Right lobe of liver (tissue), 6 donors: ENCODE measurements around the gene TMLHE. TPM values are rescaled to one million over a fixed set of nuclear protein-coding genes. Genes with fewer than 3 reads are reported as not detected.
"Not testable (repeated sequence)": the region's sequence is repeated elsewhere in the genome, so short reads cannot be mapped to it uniquely, and the experiment has no call there.

Experiments used
- ATAC-seq, 4 donors: fragments of 200-7000 bp; cut with Tn5 transposase; one replicate each; pipeline ENCODE4 v1.9.1; 2020; ENCODE audit warnings: mild to moderate bottlenecking in 4 of 4, moderate library complexity in 4 of 4
- DNase-seq, 3 donors: peaks; one replicate each; pipeline ENCODE4 v3.0.0-alpha.2; 2020
- H3K27ac ChIP-seq, 3 donors: fragments of 200-600 bp; one replicate each; pipeline ENCODE4 v1.8.0; 2022
- H3K27me3 ChIP-seq, 2 donors: fragments of 200-600 bp; one replicate each; pipeline ENCODE4 v1.8.0; 2022
- H3K36me3 ChIP-seq, 4 donors: fragments of 200-600 bp; sonication (generic) in 1 of 4; one replicate each; pipeline versions ENCODE4 v1.5.1 to v1.8.0; 2017 to 2022; ENCODE audit warnings: control low read depth in 1 of 4
- H3K4me1 ChIP-seq, 4 donors: fragments of 200-600 bp; sonication (generic) in 1 of 4; one replicate each; pipeline versions ENCODE4 v1.5.1 to v1.8.0; 2017 to 2022; ENCODE audit warnings: control low read depth in 1 of 4
- H3K4me3 ChIP-seq, 3 donors: fragments of 200-600 bp; one replicate each; pipeline ENCODE4 v1.8.0; 2022
- H3K9me3 ChIP-seq, 4 donors: fragments of 200-600 bp; sonication (generic) in 1 of 4; one replicate each; pipeline versions ENCODE4 v1.5.1 to v1.8.0; 2017 to 2022; ENCODE audit warnings: control low read depth in 1 of 4
- POLR2A ChIP-seq: fragments of 450-650 bp; IDR thresholded peaks from one replicate; pipeline ENCODE4 v1.6.1; 2017; ENCODE audit warnings: antibody characterized with exemption, mild to moderate bottlenecking
- WGBS: methylation state at CpG from one replicate; pipeline ENCODE4 v1.1.6; 2018; ENCODE audit warnings: low coverage, low lambda C conversion rate; ENCODE audit not compliant: insufficient coverage; ENCODE audit errors: missing lambda C conversion rate; 5-methylcytosine and 5-hydroxymethylcytosine counted together
- intact Hi-C, 2 donors: fragments of 100-400 bp; cut with DNase I; formaldehyde crosslinking; loops; one replicate each; pipeline versions ENCODE4 v1.11.2 to v1.14.1; 2022
- total RNA-seq, 6 experiments: library from RNA; depleted of rRNA in 2 of 6; stranded (reverse); fragments of >200 nt in 2 of 6; fragmentation: NEBNext Ultra II Directional in 3 of 6; extraction: Animal tissue kit (Norgen Biotek cat#: 25700) in 3 of 6; gene quantifications; one replicate each; pipeline versions ENCODE4 v1.1.0 to v1.2.4, GENCODE V29; 2016 to 2023
- TF ChIP-seq, protein P1 (sequence below), 4 donors: fragments of 200-600 bp in 3 of 4; fragments of 450-650 bp in 1 of 4; IDR thresholded peaks; one replicate each; pipeline versions ENCODE4 v1.5.1 to v1.8.0; 2016 to 2022; ENCODE audit warnings: antibody characterized with exemption in 4 of 4, mild to moderate bottlenecking in 2 of 4
- donor health status: DM: no; HTN: yes; CAD: no.
- donor health status: DM: no; HTN: no; CAD: no.
- donor health status: DM: no; HTN: no; CAD: no.
- donor health status: DM: no; HTN: yes; CAD: no.
- donor health status: DM: no; HTN: yes; CAD: no.

TMLHE gene
- total RNA-seq, 6 experiments from 2014 or later, result 9.9 to 15.6 (median 13.3) TPM

- H3K27ac ChIP-seq, result no peak overlapping the region
- DNase-seq (no peak), ATAC-seq (no peak)
- no peaks in the 10 kb centered on the region for H3K27me3 ChIP-seq
- intact Hi-C loops, result no loop called here
- no peaks in the 10 kb centered on the region for H3K9me3 ChIP-seq
- H3K4me1 ChIP-seq, result no peaks in the 10 kb centered on the region
- TF ChIP-seq POLR2A, result no peak
- TF ChIP-seq, protein P1, sequence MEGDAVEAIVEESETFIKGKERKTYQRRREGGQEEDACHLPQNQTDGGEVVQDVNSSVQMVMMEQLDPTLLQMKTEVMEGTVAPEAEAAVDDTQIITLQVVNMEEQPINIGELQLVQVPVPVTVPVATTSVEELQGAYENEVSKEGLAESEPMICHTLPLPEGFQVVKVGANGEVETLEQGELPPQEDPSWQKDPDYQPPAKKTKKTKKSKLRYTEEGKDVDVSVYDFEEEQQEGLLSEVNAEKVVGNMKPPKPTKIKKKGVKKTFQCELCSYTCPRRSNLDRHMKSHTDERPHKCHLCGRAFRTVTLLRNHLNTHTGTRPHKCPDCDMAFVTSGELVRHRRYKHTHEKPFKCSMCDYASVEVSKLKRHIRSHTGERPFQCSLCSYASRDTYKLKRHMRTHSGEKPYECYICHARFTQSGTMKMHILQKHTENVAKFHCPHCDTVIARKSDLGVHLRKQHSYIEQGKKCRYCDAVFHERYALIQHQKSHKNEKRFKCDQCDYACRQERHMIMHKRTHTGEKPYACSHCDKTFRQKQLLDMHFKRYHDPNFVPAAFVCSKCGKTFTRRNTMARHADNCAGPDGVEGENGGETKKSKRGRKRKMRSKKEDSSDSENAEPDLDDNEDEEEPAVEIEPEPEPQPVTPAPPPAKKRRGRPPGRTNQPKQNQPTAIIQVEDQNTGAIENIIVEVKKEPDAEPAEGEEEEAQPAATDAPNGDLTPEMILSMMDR (IDR thresholded peaks at IDR 0.05), result no peak
- no peaks in the 10 kb centered on the region for H3K36me3 ChIP-seq
- H3K4me3 ChIP-seq, result no peak overlapping the region
These were observed 98.5 kb downstream of the TMLHE start for GRCh38 chrX:155514225-155514624.

- TF ChIP-seq POLR2A, result no peak
- TF ChIP-seq, protein P1 (IDR thresholded peaks at IDR 0.05), result no peak
- H3K36me3 ChIP-seq, result no peaks in the 10 kb centered on the region
- H3K9me3 ChIP-seq, result no peaks in the 10 kb centered on the region
- DNase-seq (no peak), ATAC-seq (no peak)
- no peaks in the 10 kb centered on the region for H3K4me1 ChIP-seq
- H3K27me3 ChIP-seq, result no peaks in the 10 kb centered on the region
- intact Hi-C loops, result no loop called here
- no peak overlapping the region for H3K27ac ChIP-seq
- H3K4me3 ChIP-seq, result no peak overlapping the region
These were observed 107.5 kb downstream of the TMLHE start for GRCh38 chrX:155505296-155505695.

DNA sequence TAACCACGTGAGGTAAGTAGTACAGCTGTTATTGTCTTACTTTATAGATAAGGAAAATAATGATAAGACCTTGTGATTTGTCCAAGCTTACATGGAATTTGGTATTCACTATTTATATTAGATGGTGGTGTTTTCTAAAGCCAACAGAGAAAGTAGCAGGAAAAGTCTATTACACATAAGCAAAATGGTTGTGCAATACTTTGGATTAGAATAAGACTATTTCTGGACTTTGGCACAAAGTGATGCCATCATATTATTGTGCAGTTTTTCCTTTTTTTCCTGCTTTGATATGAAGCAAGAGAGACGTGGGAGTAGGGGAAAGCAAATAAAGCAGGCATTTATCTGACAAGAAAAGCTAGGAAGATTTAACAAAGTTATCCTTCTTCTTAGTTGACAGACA, 117.6 kb downstream of the TMLHE start:
- intact Hi-C loops, H3K4me1 ChIP-seq, H3K9me3 ChIP-seq, H3K27me3 ChIP-seq, DNase-seq, H3K4me3 ChIP-seq, H3K27ac ChIP-seq, H3K36me3 ChIP-seq: not testable (repeated sequence)
- ATAC-seq, result peak; percentile 40 to 88 (median 69)
- no CpG with 5 or more reads among the region's 2 CpGs for WGBS

DNA sequence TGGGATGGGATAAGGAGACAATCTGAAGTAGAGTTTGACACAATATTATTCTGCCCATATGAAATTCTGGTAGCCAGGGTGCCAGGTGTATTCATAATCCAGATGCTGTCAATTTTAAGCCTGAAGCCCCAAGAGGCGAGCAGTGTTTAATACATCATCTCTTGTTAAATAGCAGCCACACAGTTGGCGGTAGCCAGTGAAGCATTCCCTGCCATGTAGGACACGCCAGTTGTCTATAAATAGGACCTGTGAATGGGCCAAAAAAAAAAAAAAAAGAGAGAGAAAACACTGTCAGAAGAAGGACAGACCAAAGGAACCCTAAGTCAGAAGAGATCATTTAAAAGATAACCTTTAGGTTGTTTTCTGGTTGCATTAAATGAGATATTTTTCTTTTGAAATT, 121.3 kb downstream of the TMLHE start:
- H3K4me3 ChIP-seq, ATAC-seq, H3K36me3 ChIP-seq, H3K27ac ChIP-seq, DNase-seq, H3K27me3 ChIP-seq, intact Hi-C loops, H3K9me3 ChIP-seq, H3K4me1 ChIP-seq: not testable (repeated sequence)
- 38% methylated on average over 1 of the region's 3 CpGs for WGBS

- H3K27ac ChIP-seq, H3K9me3 ChIP-seq, H3K27me3 ChIP-seq, H3K36me3 ChIP-seq, DNase-seq, H3K4me1 ChIP-seq, ATAC-seq, intact Hi-C loops, H3K4me3 ChIP-seq: not testable (repeated sequence)
- no CpG with 5 or more reads among the region's 7 CpGs for WGBS
These were observed 135.6 kb downstream of the TMLHE start for GRCh38 chrX:155477136-155477535.

DNA sequence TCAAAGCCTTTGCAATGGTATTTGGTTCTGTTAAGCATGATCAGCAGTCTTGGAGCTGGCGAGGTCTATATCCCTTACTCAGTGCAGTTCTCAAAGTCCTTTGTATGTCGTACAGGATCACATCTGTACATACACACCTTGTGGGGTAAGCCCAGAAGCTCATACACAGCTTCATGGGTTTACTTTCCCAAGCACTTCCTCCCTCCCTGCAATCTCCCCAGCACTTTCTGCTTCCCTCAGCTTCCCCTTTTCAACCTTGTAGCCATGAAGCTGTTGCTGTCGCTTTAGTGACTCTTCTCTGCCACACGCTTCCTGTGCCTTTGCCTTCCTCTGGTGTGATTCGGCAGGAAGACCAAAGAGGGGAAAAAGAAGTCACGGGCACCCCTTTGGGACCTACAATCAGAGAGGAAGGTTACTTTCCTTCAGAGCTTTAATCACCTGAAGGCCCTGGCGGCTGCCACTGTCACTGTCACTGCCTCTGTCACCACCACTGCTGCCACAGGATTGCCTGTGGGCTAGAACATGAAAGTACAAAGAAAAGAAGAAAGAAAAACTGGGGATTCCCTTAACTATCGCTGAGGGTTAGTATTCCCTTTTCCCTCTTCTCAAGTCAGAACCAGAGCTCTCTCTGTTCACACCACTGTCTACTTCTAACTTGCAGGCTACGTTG, 146.3 kb downstream of the TMLHE start:
- peak; percentile 32 to 62 (median 44) for ATAC-seq
- H3K36me3 ChIP-seq, H3K4me3 ChIP-seq, H3K9me3 ChIP-seq, DNase-seq, H3K4me1 ChIP-seq, intact Hi-C loops, H3K27me3 ChIP-seq, H3K27ac ChIP-seq: not testable (repeated sequence)
- no CpG with 5 or more reads among the region's 9 CpGs for WGBS

GRCh38 chrX:155460501-155460900, 152.3 kb downstream of the TMLHE start:
- H3K27ac ChIP-seq, H3K4me3 ChIP-seq, H3K4me1 ChIP-seq, H3K36me3 ChIP-seq, intact Hi-C loops, H3K9me3 ChIP-seq, ATAC-seq, DNase-seq, H3K27me3 ChIP-seq: not testable (repeated sequence)
- WGBS, result no CpG with 5 or more reads among the region's 8 CpGs

DNA sequence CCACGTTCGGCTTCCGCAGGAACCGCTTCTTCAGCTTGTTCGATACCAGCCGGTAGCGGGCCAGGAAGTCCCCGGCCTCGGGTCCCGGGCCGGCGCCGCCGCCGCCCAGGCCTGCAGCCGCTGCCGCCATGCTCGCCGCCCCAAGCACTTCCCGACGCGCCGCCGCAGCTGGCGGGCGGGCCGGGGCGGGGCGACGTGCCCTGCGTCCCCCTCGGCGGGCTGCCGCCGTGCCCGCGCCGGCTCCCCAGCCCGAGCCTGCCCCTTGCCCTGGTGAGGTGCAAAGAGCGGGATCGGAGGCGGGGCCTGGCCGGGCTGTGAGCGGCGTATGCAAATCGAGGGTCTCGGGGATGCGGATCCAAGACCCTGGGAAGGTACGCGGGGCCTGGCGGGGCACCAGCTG, 154.3 kb downstream of the TMLHE start, which contains the start of gene F8A3:
F8A3 (minus strand) TSS at position 150 of the 400 bp plus-strand sequence; CDS start at position 130, 20 bp downstream.
- peak; percentile 84 to 91 (median 88) for ATAC-seq
- H3K9me3 ChIP-seq, H3K27me3 ChIP-seq, H3K36me3 ChIP-seq, H3K27ac ChIP-seq, H3K4me3 ChIP-seq, H3K4me1 ChIP-seq, intact Hi-C loops, DNase-seq: not testable (repeated sequence)
- no CpG with 5 or more reads among the region's 51 CpGs for WGBS

DNA sequence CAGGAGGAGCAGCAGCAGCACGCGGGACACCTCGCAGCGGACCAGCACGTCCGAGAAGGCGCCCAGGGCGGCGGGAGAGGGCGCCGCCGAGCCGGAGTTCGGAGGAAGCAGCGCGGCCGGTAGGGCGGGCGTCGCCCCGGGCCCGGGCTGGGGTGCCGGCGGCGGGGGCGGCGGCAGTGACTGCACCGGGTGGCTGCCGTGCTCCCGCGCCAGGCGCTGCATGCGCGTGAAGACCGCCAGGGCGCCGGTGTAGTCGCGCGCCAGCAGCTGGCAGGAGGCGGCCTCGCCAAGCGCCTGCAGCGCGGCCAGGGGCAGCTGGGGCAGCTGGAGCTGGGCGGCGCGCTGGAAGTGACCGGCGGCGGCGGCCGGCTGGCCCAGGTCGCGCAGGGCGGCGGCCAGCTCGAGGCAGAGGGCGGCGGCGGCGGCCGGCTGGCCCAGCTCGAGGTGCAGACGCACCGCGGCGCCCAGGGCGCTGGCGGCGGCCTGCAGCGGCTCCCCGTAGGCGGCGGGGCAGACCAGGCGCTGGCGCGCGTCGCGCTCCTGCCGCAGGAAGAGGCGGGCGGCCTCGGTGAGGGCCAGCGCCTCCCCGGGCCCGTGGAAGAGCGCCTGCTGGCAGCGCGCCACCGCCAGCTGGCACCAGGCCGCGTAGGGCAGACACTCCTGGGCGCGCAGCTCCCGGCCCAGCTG, 154.8 kb downstream of the TMLHE start:
- no CpG with 5 or more reads among the region's 97 CpGs for WGBS
- peak; percentile 74 to 82 (median 76) for ATAC-seq

More for the DNA sequence above, 154.8 kb downstream of the TMLHE start:
- H3K4me1 ChIP-seq, H3K4me3 ChIP-seq, intact Hi-C loops, H3K27ac ChIP-seq, H3K9me3 ChIP-seq, H3K27me3 ChIP-seq, DNase-seq, H3K36me3 ChIP-seq: not testable (repeated sequence)
